Measurements from ENCODE around the gene MRPL45.

MRPL45 gene

DNA sequence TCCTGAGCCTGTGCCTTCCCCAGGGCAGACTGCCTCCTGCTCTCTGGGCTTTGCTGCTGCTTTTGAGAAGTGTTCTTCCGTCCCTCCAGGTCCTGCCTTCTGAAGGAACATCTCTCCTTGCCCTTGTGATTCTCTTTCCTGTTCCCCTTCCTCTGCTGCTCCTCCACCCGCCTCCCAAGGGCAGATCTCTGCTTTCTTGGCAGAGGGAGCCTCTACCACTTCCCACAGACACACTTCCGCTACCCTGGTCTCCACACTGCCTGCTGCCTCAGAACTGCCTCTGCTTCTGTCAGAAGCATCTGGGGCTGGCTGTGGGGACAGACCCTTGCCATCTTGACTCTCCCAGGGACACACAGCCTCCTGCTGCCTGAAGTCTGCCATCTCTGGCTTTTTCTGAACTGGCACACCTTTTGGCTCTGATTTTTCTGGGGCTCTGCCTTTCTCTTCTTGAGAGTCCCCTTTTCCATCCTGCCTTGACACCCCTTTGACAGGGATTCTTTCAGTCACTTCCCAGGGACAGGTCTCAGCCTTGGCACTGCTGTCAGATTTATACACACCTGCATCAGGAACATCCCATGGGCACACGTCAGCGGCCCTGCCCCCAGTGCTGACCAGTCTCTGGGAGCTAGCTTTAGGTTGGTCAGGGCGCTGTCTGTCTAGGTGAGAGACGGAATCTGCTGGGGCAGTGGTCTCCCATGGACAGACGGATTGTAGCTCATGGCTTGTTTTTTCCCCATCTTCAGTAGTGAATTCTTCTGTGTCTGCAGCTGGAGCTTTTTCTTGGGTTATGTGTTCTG lies 30.2 kb downstream of the MRPL45 start:
- H3K36me3 ChIP-seq (ENCODE audit: control insufficient read depth, low read depth, low read length), result peaks cover 10% of the 10 kb centered on the region
- no peaks in the 10 kb centered on the region for H3K27me3 ChIP-seq (ENCODE audit: control insufficient read depth, insufficient read depth, low read length)
- no peak overlapping the region for H3K4me3 ChIP-seq (ENCODE audit: low read length)
- H3K9ac ChIP-seq (ENCODE audit: low read length), result no peak overlapping the region
- H3K4me1 ChIP-seq (ENCODE audit: control insufficient read depth, low read depth, low read length), result peaks cover 10% of the 10 kb centered on the region
- H3K9me3 ChIP-seq (ENCODE audit: control insufficient read depth, low read depth, low read length), result no peaks in the 10 kb centered on the region
- no peak overlapping the region for H3K27ac ChIP-seq (ENCODE audit: low read length)

GRCh38 chr17:38327936-38328335 lies 31.0 kb downstream of the MRPL45 start:
- H3K9ac ChIP-seq (ENCODE audit: low read length), result no peak overlapping the region

GRCh38 chr17:38328620-38329019 lies 31.7 kb downstream of the MRPL45 start:
- peaks cover 3% of the 10 kb centered on the region for H3K36me3 ChIP-seq (ENCODE audit: control insufficient read depth, low read depth, low read length)
- no peak overlapping the region for H3K27ac ChIP-seq (ENCODE audit: low read length)
- H3K4me3 ChIP-seq (ENCODE audit: low read length), result no peak overlapping the region
- no peak overlapping the region for H3K9ac ChIP-seq (ENCODE audit: low read length)
- H3K4me1 ChIP-seq (ENCODE audit: control insufficient read depth, low read depth, low read length), result peaks cover 10% of the 10 kb centered on the region
- no peaks in the 10 kb centered on the region for H3K27me3 ChIP-seq (ENCODE audit: control insufficient read depth, insufficient read depth, low read length)
- no peaks in the 10 kb centered on the region for H3K9me3 ChIP-seq (ENCODE audit: control insufficient read depth, low read depth, low read length)

More at GRCh38 chr17:38327936-38328335, 31.0 kb downstream of the MRPL45 start:
- peaks cover 5% of the 10 kb centered on the region for H3K36me3 ChIP-seq (ENCODE audit: control insufficient read depth, low read depth, low read length)
- H3K27me3 ChIP-seq (ENCODE audit: control insufficient read depth, insufficient read depth, low read length), result no peaks in the 10 kb centered on the region
- no peak overlapping the region for H3K4me3 ChIP-seq (ENCODE audit: low read length)
- H3K4me1 ChIP-seq (ENCODE audit: control insufficient read depth, low read depth, low read length), result peaks cover 10% of the 10 kb centered on the region
- H3K9me3 ChIP-seq (ENCODE audit: control insufficient read depth, low read depth, low read length), result no peaks in the 10 kb centered on the region
- no peak overlapping the region for H3K27ac ChIP-seq (ENCODE audit: low read length)

DNA sequence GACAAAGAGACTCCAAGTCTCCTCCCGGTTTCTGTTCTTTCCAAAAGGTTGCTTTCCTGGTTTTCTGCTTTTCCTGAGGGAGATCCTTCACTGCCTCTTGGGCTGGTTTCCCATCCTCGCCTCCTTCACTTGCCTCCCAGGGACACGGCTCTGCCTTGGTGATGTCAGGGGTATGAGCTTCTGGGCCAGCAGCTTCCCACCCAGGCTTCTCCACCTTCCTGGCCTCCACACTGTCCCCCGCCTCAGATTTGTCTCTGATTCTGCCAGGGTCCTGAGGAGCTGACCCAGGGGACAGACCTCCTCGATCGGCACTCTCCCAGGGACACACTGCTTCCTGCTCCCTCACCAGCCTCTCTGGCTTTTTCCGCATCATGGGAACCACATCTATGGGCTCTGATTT lies 32.3 kb downstream of the MRPL45 start:
- Histone ChIP-seq H3K36me3 (ENCODE audit: control insufficient read depth, low read depth, low read length) (no peaks in the 10 kb centered on the region), H3K27me3 (ENCODE audit: control insufficient read depth, insufficient read depth, low read length) (no peaks in the 10 kb centered on the region), H3K9me3 (ENCODE audit: control insufficient read depth, low read depth, low read length) (no peaks in the 10 kb centered on the region), H3K4me3 (ENCODE audit: low read length) (no peak overlapping the region), H3K9ac (ENCODE audit: low read length) (no peak overlapping the region), H3K4me1 (ENCODE audit: control insufficient read depth, low read depth, low read length) (peaks cover 10% of the 10 kb centered on the region), H3K27ac (ENCODE audit: low read length) (no peak overlapping the region)

- H3K9ac ChIP-seq (ENCODE audit: low read length), result no peak overlapping the region
- H3K27me3 ChIP-seq (ENCODE audit: control insufficient read depth, insufficient read depth, low read length), result no peaks in the 10 kb centered on the region
- no peaks in the 10 kb centered on the region for H3K36me3 ChIP-seq (ENCODE audit: control insufficient read depth, low read depth, low read length)
- H3K4me3 ChIP-seq (ENCODE audit: low read length), result no peak overlapping the region
- H3K9me3 ChIP-seq (ENCODE audit: control insufficient read depth, low read depth, low read length), result no peaks in the 10 kb centered on the region
- H3K27ac ChIP-seq (ENCODE audit: low read length), result no peak overlapping the region
- H3K4me1 ChIP-seq (ENCODE audit: control insufficient read depth, low read depth, low read length), result peaks cover 5% of the 10 kb centered on the region
Observed at GRCh38 chr17:38329808-38330730, 33.1 kb downstream of the MRPL45 start.

GRCh38 chr17:38330941-38331411 lies 34.0 kb downstream of the MRPL45 start:
- Histone ChIP-seq H3K36me3 (ENCODE audit: control insufficient read depth, low read depth, low read length) (no peaks in the 10 kb centered on the region), H3K4me1 (ENCODE audit: control insufficient read depth, low read depth, low read length) (no peaks in the 10 kb centered on the region), H3K4me3 (ENCODE audit: low read length) (no peak overlapping the region), H3K27me3 (ENCODE audit: control insufficient read depth, insufficient read depth, low read length) (no peaks in the 10 kb centered on the region), H3K27ac (ENCODE audit: low read length) (no peak overlapping the region), H3K9me3 (ENCODE audit: control insufficient read depth, low read depth, low read length) (no peaks in the 10 kb centered on the region), H3K9ac (ENCODE audit: low read length) (no peak overlapping the region)

GRCh38 chr17:38332735-38333134 lies 35.8 kb downstream of the MRPL45 start:
- H3K27me3 ChIP-seq (ENCODE audit: control insufficient read depth, insufficient read depth, low read length), result no peaks in the 10 kb centered on the region
- no peaks in the 10 kb centered on the region for H3K9me3 ChIP-seq (ENCODE audit: control insufficient read depth, low read depth, low read length)
- no peak overlapping the region for H3K4me3 ChIP-seq (ENCODE audit: low read length)
- H3K4me1 ChIP-seq (ENCODE audit: control insufficient read depth, low read depth, low read length), result no peaks in the 10 kb centered on the region
- no peak overlapping the region for H3K27ac ChIP-seq (ENCODE audit: low read length)
- H3K9ac ChIP-seq (ENCODE audit: low read length), result no peak overlapping the region
- H3K36me3 ChIP-seq (ENCODE audit: control insufficient read depth, low read depth, low read length), result no peaks in the 10 kb centered on the region

GRCh38 chr17:38333635-38334295 lies 36.8 kb downstream of the MRPL45 start:
- Histone ChIP-seq H3K27me3 (ENCODE audit: control insufficient read depth, insufficient read depth, low read length) (no peaks in the 10 kb centered on the region), H3K4me1 (ENCODE audit: control insufficient read depth, low read depth, low read length) (no peaks in the 10 kb centered on the region), H3K9ac (ENCODE audit: low read length) (no peak overlapping the region)

DNA sequence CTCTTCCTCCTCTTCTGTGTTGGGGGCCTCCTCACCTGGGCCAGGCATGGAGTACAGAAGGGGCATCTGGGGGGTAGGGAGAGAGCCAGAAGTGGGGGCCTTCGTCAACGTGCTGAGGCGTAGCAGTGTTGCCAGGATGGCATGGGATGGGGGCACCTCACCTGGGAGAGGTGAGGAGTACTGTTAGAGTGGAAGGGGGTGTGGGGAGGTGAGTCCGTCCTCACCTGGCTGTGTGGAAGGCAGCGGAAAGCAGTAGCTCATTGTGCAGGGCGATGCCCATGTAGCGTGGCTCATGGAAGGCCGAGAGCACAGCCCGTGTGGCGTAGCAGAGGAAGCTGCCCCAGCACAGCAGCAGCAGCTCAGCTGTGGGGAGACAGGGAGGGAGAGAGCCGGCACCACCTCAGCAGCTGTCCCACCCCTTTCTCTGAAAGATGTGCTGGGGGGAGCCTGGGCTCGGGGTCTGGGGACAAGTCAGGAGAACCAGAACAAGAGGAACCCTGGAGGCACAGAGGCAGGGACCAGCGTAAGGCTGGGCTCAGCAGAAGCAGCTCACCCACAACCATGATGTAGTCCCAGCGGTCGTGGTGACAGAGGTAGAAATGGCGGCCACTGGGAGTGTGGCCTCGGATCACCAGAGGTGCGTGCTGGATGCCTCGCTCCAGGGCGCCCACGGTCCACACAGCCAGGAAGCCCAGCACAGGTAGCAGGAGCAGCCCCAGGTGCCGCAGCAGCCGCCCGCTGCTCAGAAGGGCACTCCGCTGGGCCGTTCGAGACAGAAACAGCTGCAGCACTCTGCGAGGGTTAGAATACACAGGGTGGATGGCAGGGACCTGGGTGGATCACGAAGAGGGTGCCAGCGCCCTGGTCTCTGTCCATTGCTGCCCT lies 37.8 kb downstream of the MRPL45 start:
- H3K4me3 ChIP-seq (ENCODE audit: low read length), result no peak overlapping the region
- no peak overlapping the region for H3K27ac ChIP-seq (ENCODE audit: low read length)
- no peaks in the 10 kb centered on the region for H3K9me3 ChIP-seq (ENCODE audit: control insufficient read depth, low read depth, low read length)
- H3K9ac ChIP-seq (ENCODE audit: low read length), result no peak overlapping the region
- no peaks in the 10 kb centered on the region for H3K27me3 ChIP-seq (ENCODE audit: control insufficient read depth, insufficient read depth, low read length)
- H3K36me3 ChIP-seq (ENCODE audit: control insufficient read depth, low read depth, low read length), result no peaks in the 10 kb centered on the region
- no peaks in the 10 kb centered on the region for H3K4me1 ChIP-seq (ENCODE audit: control insufficient read depth, low read depth, low read length)

More at GRCh38 chr17:38333635-38334295, 36.8 kb downstream of the MRPL45 start:
- H3K9me3 ChIP-seq (ENCODE audit: control insufficient read depth, low read depth, low read length), result no peaks in the 10 kb centered on the region
- H3K36me3 ChIP-seq (ENCODE audit: control insufficient read depth, low read depth, low read length), result no peaks in the 10 kb centered on the region
- no peak overlapping the region for H3K27ac ChIP-seq (ENCODE audit: low read length)
- H3K4me3 ChIP-seq (ENCODE audit: low read length), result no peak overlapping the region

- H3K4me1 ChIP-seq (ENCODE audit: control insufficient read depth, low read depth, low read length), result peaks cover 3% of the 10 kb centered on the region
- no peaks in the 10 kb centered on the region for H3K27me3 ChIP-seq (ENCODE audit: control insufficient read depth, insufficient read depth, low read length)
- no peak overlapping the region for H3K4me3 ChIP-seq (ENCODE audit: low read length)
- no peaks in the 10 kb centered on the region for H3K36me3 ChIP-seq (ENCODE audit: control insufficient read depth, low read depth, low read length)
- H3K27ac ChIP-seq (ENCODE audit: low read length), result no peak overlapping the region
- H3K9me3 ChIP-seq (ENCODE audit: control insufficient read depth, low read depth, low read length), result no peaks in the 10 kb centered on the region
- H3K9ac ChIP-seq (ENCODE audit: low read length), result no peak overlapping the region
Observed at GRCh38 chr17:38336838-38337237, 39.9 kb downstream of the MRPL45 start.
